Cerebellar cortex (tissue), 1 donor: Measurements from ENCODE around the gene HOXA3.

Experiments
- DNase-seq: peaks from one replicate; pipeline ENCODE4 v3.0.0-alpha.2; 2015; ENCODE audit warnings: low spot score

HOXA3 gene

GRCh38 chr7:27177795-27178320 is 25.5 kb upstream of the HOXA3 start:
- DNase-seq = no peak

DNA sequence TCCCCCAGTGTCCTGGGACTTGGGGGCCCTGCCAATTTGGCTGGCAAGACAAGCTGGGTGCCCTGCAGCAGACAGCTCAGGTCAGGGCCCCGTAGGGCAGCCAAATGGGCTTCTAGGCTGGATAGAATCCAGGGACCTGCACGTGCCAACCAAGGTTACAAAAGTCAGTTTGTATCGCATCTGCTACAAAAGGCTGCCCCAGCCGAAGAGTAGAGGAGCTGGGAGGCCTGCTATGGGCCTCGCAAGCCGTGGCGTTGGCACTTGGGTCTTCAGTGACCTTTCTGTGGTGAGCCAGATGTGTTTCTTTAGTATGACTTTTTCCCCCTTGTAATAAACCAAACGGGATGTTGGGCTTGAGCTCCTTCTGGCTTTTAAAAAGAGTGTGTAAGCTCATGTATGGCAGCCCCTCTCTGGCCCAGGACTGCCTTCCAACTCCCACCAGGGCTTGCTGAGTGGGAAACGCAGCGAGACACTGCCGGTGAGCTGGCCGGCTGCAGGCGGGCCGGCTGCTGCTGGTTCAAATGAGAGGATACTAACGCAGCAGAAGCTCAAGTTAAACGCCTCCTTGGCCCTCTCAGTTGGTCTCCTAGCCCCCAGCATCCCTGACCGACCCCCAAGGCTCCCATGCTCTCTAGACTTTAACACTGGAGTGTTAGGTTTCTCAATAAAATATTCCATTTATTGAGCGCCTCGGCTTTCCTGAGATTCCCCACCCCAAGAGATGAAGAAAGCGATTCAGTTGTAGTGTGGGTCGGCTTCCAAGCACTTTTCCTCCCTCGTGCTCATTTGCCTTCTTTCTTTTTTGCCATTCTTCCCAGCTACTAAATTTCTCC is 24.8 kb upstream of the HOXA3 start:
- no peak for DNase-seq

GRCh38 chr7:27176524-27176845 is 24.1 kb upstream of the HOXA3 start:
- DNase-seq = no peak

DNA sequence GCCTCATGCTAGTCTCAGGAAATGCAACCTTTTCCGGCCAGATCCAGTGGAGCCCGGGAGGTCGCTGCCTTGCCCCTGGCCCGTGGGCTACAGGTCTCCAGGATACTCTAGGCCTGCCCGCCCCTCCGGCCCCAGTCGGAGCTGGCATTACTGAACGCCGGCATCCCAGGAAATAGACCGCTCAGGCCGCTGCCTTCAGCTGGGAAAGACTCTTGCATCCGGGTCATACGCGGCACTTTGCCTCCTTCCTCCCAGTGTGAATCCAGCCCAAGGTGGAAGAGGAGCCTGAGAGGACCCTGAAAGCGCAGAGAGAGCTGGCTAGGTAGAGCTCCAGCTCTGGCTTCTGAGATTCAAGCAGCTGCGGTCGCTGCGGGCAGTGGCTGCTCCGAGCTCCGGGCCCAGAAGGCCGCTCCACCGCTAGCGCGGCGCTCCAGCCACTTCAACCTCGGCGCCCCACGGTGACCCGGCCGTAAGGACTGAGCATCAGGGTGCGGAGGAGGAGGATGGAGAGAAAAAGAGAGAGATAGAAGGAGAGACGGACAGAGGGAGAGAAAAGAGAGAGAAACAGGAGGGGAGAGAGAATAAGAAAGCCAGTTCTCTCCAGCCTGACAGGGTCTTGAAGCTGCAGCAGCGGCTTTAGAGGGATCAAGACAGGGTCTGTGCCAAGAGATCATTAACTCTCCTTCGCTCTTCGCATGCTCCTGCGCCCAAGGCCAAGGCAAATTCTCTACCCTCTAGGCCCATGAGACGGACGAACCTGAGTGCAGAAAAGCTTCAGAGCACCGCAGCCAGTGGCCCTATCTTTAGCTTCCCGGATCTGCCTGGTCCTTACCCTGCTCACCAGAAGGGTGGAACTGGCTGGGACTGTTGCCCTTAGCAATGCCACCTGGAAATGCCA is 23.5 kb upstream of the HOXA3 start:
- no peak for DNase-seq

GRCh38 chr7:27174874-27175625 is 22.7 kb upstream of the HOXA3 start:
- peak; percentile 78 for DNase-seq

DNA sequence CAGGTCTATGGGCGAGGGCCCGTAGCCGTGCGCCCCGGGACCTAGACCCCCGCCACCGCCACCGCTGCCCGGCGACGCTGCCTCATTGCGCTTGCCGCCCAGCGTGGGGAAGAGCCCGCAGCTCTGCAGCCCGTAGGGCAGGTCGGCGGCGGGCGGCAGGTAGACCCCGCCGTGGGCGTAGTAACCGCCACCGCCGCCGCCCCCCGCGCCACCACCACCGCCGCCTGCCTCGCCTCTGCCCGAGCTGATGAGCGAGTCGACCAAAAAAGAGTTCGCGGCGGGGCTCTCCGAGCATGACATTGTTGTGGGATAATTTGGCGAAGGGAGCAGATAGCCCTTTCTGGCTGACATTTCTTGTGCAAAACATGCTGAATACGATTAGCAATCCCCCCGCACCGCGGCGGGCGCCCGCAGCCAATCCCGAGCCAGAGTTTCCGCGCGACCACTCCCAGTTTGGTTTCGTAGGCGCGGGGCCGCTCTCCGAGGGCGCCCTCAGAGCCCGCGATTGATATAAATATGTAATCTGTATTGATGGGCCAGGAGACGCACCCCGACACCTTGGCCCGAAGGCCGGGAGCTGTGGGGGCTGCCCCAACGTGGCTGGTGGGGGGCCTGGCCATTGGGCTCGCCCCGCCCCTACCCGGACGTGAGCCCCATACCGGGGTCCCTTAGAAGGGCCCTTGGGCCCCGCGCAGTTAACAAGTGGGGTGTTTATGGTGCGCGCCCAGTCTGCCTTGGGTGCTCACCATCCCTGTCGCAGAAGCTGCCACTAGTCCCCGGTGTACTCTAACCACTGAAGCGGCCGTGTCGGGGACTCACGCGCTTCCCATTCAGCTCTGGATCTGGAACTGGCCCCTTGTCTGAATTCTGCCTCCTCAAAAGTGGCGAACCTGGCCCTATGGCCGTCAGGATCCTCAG is 21.8 kb upstream of the HOXA3 start, which contains the start of gene HOXA10:
HOXA10 (minus strand) TSS at position 365 of the 918 bp plus-strand sequence; CDS start at position 351, 14 bp downstream.
- no peak for DNase-seq

- no peak for DNase-seq
Measured at GRCh38 chr7:27173511-27173955, 21.1 kb upstream of the HOXA3 start.

GRCh38 chr7:27172823-27173510 is 20.6 kb upstream of the HOXA3 start:
- DNase-seq = peak; percentile 27

DNA sequence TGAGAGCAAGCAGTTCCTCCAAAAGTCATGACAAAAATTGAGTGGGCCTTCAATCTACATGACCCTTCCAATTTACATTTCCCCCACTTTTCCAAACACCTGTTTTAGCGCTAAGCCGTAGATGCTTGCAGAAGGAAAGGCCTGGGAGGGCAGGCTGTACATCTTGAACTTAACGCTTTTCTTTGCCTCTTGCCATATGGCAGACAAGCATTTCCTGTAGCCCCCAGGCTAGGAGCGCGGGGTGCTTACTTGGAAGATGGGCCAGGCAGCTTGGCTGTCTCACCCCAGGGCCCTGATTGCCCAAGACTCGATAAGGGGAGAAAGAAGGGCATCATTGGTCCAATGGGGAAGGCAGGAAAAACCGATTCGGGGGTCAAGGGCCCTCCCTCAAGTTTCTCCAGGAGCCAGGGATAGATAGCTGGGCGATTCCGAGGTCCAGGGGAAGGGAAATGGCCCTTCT is 20.0 kb upstream of the HOXA3 start:
- peak; percentile 17 for DNase-seq

DNA sequence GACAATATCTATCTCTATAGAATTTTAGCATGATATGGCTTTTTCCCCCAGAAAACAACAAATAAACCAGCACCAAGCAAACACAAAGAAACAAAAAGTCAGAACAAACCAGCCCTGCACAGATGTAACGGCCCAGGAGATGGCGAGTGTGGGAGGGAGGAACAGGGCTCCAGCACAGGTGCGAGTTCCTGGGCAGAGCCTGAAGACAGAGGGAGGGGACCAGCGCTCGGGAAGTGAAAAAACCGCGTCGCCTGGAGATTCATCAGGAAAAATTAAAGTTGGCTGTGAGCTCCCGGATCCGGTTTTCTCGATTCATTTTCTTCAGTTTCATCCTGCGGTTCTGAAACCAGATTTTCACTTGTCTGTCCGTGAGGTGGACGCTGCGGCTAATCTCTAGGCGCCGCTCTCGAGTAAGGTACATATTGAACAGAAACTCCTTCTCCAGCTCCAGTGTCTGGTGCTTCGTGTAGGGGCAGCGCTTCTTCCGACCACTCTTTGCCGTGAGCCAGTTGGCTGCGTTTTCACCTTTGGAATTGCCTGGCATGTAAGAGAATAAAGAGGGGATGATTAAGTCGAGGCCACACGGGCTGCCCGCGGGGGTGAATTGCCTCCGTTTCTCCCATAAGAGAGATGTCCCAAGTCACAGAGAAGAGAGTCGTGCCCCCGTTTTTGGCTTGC is 19.4 kb upstream of the HOXA3 start:
- peak; percentile 56 for DNase-seq

DNA sequence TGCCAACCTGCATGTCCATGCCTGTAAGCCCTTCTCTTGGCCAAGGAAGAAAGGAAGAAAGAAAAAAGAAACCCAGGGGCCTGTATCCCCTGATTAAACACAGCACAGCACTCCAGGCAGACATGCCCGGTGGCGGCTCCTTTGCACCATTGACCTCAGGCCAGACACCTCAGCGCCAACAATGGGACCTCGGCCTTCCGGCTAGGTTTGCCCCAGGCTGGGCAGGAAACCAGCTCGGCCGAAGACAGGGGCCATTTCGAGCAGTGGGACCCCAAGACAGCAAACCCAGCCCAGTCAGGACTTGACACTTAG is 18.9 kb upstream of the HOXA3 start:
- peak; percentile 51 for DNase-seq

- DNase-seq = no peak
Measured at GRCh38 chr7:27170426-27171324, 18.3 kb upstream of the HOXA3 start.

DNA sequence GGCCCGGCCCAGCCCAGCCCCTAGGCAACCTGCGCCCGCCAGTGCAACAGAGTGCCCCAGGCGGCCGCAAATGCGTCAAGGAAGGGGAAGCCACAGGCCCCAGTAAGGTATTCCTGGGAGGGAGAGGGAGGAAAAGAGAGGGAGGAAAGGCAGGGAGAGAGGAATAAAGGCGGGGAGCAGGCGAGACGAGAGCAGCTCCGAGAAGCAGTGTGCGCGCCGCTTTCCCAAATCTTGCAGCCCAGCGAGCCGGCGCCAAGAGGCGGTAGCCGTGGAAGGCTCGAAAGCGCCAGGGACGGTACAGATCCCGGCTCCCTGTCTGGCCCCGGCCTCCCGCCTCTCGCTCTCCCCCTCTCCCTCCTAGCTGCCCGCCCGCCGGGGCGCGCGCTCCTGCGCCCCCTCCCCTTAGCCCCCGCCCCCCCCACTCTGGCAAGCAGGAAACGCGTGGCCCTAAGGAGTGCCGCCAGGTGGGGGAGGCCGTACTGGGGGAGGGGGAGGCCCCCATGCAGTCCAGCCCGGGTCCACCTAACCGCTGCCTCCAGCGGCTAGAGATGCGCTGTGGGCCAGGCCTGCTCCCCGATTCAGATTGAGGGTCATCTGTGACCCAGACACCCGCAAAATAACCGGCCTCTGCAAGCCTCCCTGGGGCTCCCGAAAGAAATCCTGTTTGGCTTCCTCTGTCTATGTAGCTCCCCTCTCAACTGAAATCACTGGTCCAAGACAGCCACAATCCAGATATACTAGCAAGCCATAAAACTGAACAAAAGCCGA is 17.5 kb upstream of the HOXA3 start:
- DNase-seq = peak; percentile 61

DNA sequence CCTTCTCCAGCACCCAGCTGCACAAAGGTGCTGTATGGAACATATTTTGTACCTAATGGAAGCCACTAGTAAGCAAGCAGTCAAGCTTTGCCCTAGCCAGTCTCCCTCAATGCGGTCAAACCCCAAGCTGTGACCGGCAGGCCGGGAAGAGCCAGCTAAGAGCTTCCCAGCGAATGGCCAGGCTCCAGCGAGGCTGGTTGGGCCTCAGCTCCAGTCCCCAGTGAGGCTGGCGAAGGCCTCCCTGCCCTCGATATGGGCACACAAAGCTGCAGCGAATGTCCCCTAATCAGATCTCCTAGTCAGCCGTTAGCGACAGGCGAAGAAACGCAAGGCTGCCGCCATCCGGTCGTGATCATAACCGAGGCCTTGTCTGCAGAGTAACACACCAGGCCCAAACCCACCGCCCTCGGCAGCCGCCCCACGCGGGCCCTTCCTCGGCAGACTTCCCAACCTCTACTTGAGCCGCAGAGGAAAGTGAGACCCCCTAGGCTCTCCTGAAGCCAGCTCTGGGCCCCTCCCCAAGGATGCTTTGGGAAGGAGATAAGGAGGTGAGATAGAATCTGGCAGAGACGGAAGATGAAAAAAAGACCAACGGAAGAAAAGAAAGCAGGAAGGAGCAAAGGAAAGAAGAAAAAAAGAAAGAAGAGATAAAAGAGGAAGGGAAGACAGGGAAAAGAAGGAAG is 16.0 kb upstream of the HOXA3 start:
- DNase-seq = peak; percentile 43

GRCh38 chr7:27167916-27168264 is 15.5 kb upstream of the HOXA3 start:
- DNase-seq = peak; percentile 23

- peak; percentile 43 for DNase-seq
Measured at GRCh38 chr7:27166531-27167505, 14.4 kb upstream of the HOXA3 start.
